ENCODE results near the gene NGFR.

DNA sequence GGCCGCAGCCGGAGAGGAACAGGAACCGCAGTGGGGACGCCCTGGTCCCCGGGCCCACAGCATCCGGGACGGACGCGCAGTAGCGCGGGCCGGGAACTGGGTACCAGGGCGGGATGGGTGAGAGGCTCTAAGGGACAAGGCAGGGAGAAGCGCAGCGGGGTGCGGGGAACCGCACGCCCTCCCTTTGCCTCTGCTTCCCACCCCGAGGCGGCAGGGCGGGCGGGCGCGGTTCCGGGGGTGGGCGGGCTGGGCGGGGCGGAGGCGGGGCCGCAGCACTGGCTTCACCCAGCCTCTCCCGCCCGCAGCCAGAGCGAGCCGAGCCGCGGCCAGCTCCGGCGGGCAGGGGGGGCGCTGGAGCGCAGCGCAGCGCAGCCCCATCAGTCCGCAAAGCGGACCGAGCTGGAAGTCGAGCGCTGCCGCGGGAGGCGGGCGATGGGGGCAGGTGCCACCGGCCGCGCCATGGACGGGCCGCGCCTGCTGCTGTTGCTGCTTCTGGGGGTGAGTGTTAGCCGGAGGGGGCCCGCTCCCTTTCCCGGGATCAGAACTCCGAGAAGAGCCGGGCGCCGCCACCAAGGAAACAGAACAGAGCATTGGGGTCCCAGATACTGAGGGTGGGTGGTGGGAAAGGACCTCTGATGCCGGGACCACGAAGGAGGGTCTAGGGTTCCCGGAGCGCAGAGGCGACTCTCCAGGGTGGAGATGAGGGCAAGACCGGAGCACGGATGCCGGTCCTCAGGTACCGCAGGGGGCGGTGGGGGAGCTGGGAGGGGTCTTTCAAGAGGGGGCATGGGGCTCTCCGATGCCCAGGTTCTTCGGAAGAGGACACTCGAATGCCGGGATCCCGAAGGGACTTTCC is at the start of gene NGFR:
- TF ChIP-seq, protein P1, sequence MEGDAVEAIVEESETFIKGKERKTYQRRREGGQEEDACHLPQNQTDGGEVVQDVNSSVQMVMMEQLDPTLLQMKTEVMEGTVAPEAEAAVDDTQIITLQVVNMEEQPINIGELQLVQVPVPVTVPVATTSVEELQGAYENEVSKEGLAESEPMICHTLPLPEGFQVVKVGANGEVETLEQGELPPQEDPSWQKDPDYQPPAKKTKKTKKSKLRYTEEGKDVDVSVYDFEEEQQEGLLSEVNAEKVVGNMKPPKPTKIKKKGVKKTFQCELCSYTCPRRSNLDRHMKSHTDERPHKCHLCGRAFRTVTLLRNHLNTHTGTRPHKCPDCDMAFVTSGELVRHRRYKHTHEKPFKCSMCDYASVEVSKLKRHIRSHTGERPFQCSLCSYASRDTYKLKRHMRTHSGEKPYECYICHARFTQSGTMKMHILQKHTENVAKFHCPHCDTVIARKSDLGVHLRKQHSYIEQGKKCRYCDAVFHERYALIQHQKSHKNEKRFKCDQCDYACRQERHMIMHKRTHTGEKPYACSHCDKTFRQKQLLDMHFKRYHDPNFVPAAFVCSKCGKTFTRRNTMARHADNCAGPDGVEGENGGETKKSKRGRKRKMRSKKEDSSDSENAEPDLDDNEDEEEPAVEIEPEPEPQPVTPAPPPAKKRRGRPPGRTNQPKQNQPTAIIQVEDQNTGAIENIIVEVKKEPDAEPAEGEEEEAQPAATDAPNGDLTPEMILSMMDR (conservative IDR thresholded peaks at IDR 0.05; ENCODE audit: low read length), result peak; percentile 37; the same call in 1 of the 2 replicates
- TF ChIP-seq EZH2phosphoT487 (IDR thresholded peaks at IDR 0.05; ENCODE audit: borderline replicate concordance, low read depth, low read length), result no peak

Data from OCI-LY7 (cell line).